Measurements from ENCODE around the gene FBXO31.

The FBXO31 gene

GRCh38 chr16:87330257-87330624 is 53.3 kb downstream of the FBXO31 start:
- Histone ChIP-seq H3K27me3 (ENCODE audit: control insufficient read depth, insufficient read depth, low read length) (no peaks in the 10 kb centered on the region), H3K27ac (no peak overlapping the region), H3K4me1 (no peaks in the 10 kb centered on the region), H3K9me3 (ENCODE audit: control insufficient read depth, low read length) (no peaks in the 10 kb centered on the region), H3K4me3 (ENCODE audit: low read depth, low read length) (no peak overlapping the region), H2AFZ (no peak overlapping the region), H3K4me2 (ENCODE audit: low read length) (no peak overlapping the region), H3K36me3 (ENCODE audit: control insufficient read depth, insufficient read depth, low read length) (no peaks in the 10 kb centered on the region), H3K79me2 (peaks cover 20% of the 10 kb centered on the region), H3K9ac (no peak overlapping the region)
- TF ChIP-seq, protein P1, sequence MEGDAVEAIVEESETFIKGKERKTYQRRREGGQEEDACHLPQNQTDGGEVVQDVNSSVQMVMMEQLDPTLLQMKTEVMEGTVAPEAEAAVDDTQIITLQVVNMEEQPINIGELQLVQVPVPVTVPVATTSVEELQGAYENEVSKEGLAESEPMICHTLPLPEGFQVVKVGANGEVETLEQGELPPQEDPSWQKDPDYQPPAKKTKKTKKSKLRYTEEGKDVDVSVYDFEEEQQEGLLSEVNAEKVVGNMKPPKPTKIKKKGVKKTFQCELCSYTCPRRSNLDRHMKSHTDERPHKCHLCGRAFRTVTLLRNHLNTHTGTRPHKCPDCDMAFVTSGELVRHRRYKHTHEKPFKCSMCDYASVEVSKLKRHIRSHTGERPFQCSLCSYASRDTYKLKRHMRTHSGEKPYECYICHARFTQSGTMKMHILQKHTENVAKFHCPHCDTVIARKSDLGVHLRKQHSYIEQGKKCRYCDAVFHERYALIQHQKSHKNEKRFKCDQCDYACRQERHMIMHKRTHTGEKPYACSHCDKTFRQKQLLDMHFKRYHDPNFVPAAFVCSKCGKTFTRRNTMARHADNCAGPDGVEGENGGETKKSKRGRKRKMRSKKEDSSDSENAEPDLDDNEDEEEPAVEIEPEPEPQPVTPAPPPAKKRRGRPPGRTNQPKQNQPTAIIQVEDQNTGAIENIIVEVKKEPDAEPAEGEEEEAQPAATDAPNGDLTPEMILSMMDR (IDR thresholded peaks at IDR 0.05): no peak

DNA sequence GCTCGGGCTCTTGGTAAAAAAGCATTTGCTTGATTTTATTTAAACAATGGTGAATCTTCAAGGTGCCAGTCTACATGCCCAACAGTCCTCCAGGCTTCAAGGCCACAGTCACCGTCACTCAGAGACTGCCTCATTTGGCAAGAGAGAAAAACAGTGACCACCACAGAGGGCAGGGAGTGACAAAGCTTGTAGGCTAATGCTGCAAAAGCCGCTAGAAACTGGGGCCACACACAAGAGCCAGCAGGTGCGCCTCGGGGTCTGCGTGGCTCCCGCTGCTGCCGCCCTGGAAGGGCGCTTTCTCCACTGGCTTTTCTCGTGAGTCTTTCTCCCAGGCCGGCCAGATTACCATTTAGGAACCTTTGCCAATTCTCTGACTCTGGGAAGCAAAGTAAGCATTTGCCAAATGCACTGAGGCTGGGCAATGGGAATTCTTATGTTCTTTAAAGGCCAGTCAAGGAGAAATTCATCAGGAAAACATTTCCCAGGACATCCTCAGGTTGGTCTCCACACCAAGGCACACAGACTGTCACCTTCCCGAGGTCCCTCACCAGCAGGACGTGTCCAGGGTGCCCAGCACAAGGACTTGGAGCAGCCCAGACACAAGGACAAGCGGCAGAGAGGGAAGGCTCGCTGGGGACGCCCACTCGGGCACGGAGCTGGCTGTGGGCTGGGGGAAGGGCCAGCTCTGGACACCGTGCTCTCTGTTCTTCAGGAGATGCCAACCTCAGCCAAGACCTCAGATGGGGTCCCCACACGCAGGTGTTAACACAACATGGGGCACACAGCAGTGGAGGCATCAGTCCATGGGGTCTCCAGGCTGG is 53.9 kb downstream of the FBXO31 start:
- H3K4me2 ChIP-seq (ENCODE audit: low read length): no peak overlapping the region
- H3K27ac ChIP-seq: peak overlapping the region; percentile 1

DNA sequence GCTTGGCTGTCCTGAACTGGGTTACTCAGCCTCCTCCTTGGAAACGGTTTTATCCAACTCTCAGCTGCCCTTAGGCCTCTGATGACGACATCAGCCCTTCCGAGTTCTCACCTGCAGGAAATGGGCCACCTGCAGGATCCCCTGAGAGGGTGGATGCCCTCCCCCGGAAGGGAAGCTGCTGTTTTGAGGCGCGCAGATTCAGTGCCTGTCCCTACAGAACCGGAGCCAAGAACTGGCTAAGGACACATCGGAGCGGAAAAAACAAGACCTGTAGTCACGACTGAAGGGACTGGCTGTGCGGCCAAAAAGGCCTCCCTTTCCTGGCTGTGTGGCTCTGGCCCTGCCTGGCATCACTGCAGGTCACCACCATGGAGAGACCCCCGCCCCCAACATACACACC is 54.7 kb downstream of the FBXO31 start:
- TF ChIP-seq, protein P1 (IDR thresholded peaks at IDR 0.05): no peak
- Histone ChIP-seq H3K9ac (no peak overlapping the region), H3K4me2 (ENCODE audit: low read length) (no peak overlapping the region), H3K27ac (no peak overlapping the region), H3K4me1 (no peaks in the 10 kb centered on the region), H3K4me3 (ENCODE audit: low read depth, low read length) (no peak overlapping the region), H3K36me3 (ENCODE audit: control insufficient read depth, insufficient read depth, low read length) (no peaks in the 10 kb centered on the region), H3K79me2 (peaks cover 15% of the 10 kb centered on the region), H3K9me3 (ENCODE audit: control insufficient read depth, low read length) (no peaks in the 10 kb centered on the region), H3K27me3 (ENCODE audit: control insufficient read depth, insufficient read depth, low read length) (no peaks in the 10 kb centered on the region), H2AFZ (no peak overlapping the region)

More for the DNA sequence above, 53.9 kb downstream of the FBXO31 start:
- TF ChIP-seq, protein P1 (IDR thresholded peaks at IDR 0.05): no peak
- Histone ChIP-seq H3K79me2 (peaks cover 15% of the 10 kb centered on the region), H2AFZ (no peak overlapping the region), H3K36me3 (ENCODE audit: control insufficient read depth, insufficient read depth, low read length) (no peaks in the 10 kb centered on the region), H3K27me3 (ENCODE audit: control insufficient read depth, insufficient read depth, low read length) (no peaks in the 10 kb centered on the region), H3K4me1 (no peaks in the 10 kb centered on the region), H3K4me3 (ENCODE audit: low read depth, low read length) (no peak overlapping the region), H3K9ac (no peak overlapping the region), H3K9me3 (ENCODE audit: control insufficient read depth, low read length) (no peaks in the 10 kb centered on the region)

GRCh38 chr16:87327798-87328495 is 55.6 kb downstream of the FBXO31 start:
- TF ChIP-seq, protein P1 (IDR thresholded peaks at IDR 0.05): no peak
- H3K4me1 ChIP-seq: no peaks in the 10 kb centered on the region
- H3K36me3 ChIP-seq (ENCODE audit: control insufficient read depth, insufficient read depth, low read length): no peaks in the 10 kb centered on the region
- H3K9me3 ChIP-seq (ENCODE audit: control insufficient read depth, low read length): no peaks in the 10 kb centered on the region
- no peak overlapping the region for H2AFZ ChIP-seq
- H3K4me3 ChIP-seq (ENCODE audit: low read depth, low read length): no peak overlapping the region
- no peaks in the 10 kb centered on the region for H3K27me3 ChIP-seq (ENCODE audit: control insufficient read depth, insufficient read depth, low read length)
- H3K9ac ChIP-seq: no peak overlapping the region
- H3K27ac ChIP-seq: no peak overlapping the region
- H3K4me2 ChIP-seq (ENCODE audit: low read length): no peak overlapping the region
- peaks cover 19% of the 10 kb centered on the region for H3K79me2 ChIP-seq
